Ovary (tissue), 9 donors: ENCODE results near the gene PTPRG. TPM values are rescaled to one million over a fixed set of nuclear protein-coding genes. Genes with fewer than 3 reads are reported as not detected.

Experiments
- DNase-seq, 5 donors: peaks; one replicate each; pipeline ENCODE4 v3.0.0-alpha.2; 2019 to 2020
- H3K27ac ChIP-seq, 2 donors: fragments of 200-600 bp; one replicate each; pipeline versions ENCODE4 v1.5.1 to v1.8.0; 2019 to 2022
- H3K27me3 ChIP-seq: fragments of 200-600 bp; one replicate; pipeline ENCODE4 v1.8.0; 2022
- H3K36me3 ChIP-seq: fragments of 200-600 bp; sonication (generic); one replicate; pipeline ENCODE4 v1.5.1; 2019
- H3K4me1 ChIP-seq: one replicate; pipeline ENCODE4 v1.8.1; 2013; ENCODE audit warnings: mild to moderate bottlenecking, moderate library complexity; ENCODE audit not compliant: insufficient read depth
- H3K4me3 ChIP-seq: fragments of 200-600 bp; sonication (generic); one replicate; pipeline ENCODE4 v1.5.1; 2017
- H3K9me3 ChIP-seq, 2 donors: fragments of 200-600 bp in 1 of 2; sonication (generic) in 1 of 2; one replicate each; pipeline versions ENCODE4 v1.5.1 to v1.8.1; 2013 to 2019; ENCODE audit warnings: mild to moderate bottlenecking in 1 of 2, moderate library complexity in 1 of 2
- CTCF ChIP-seq, 3 donors: fragments of 450-650 bp in 2 of 3; fragments of 200-600 bp in 1 of 3; IDR thresholded peaks; one replicate each; pipeline versions ENCODE4 v1.5.1 to v1.8.0; 2016 to 2022; ENCODE audit warnings: antibody characterized with exemption in 3 of 3, mild to moderate bottlenecking in 1 of 3
- EP300 ChIP-seq: sonication (generic); formaldehyde crosslinking; IDR thresholded peaks from one replicate; pipeline ENCODE4 v1.6.1; 2017; ENCODE audit warnings: antibody characterized with exemption
- POLR2A ChIP-seq: fragments of 450-650 bp; IDR thresholded peaks from one replicate; pipeline ENCODE4 v1.6.1; 2017; ENCODE audit warnings: antibody characterized with exemption, mild to moderate bottlenecking, moderate library complexity
- WGBS, 3 donors: extraction: QIAGEN DNeasy Blood & Tissue Kit in 1 of 3; methylation state at CpG; one replicate each; pipeline versions ENCODE4 v1.1.5 to v1.1.7; 2013 to 2017; 5-methylcytosine and 5-hydroxymethylcytosine counted together
- intact Hi-C, 4 donors: fragments of 100-400 bp; cut with DNase I; formaldehyde crosslinking; loops; one replicate each; pipeline versions ENCODE4 v1.11.0 to v1.15.1; 2022 to 2023
- polyA plus RNA-seq, 2 donors: library from polyadenylated mRNA; stranded (reverse); fragments of 200-250 nt in 1 of 2; fragments of 350-450 nt in 1 of 2; fragmentation: Illumina TruSeq in 1 of 2; extraction: RNeasy Lipid Tissue Mini Kit (QIAGEN cat#74804) in 1 of 2; gene quantifications; one replicate each; pipeline ENCODE4 v1.2.3, GENCODE V29; 2013 to 2014
- total RNA-seq, 7 donors: library from RNA; depleted of rRNA in 2 of 7; stranded (reverse); fragments of >200 nt in 2 of 7; fragmentation: NEBNext Ultra II Directional in 3 of 7; extraction: Animal tissue kit (Norgen Biotek cat#: 25700) in 3 of 7; gene quantifications; one replicate each; pipeline versions ENCODE4 v1.1.0 to v1.2.4, GENCODE V29; 2016 to 2023
- donor health status: DM: no; HTN: no; CAD: no; lungs with moderate emphysema.
- donor health status: DM: no; HTN: no; CAD: no.
- donor health status: Bipolar disorder and iron deficiency.
- donor health status: DM: yes; HTN: yes; CAD: no.
- donor health status: DM: no; HTN: no; CAD: no.
- donor health status: DM: yes; HTN: yes; CAD: no.

Gene PTPRG
- total and polyA plus RNA-seq, 9 donors = 18.2 to 87.9 (median 47.7) TPM

- 73 to 97% (median 94%) methylated on average over 5 of the region's 5 CpGs for WGBS, 3 donors
- Histone ChIP-seq H3K9me3 (no peaks in the 10 kb centered on the region), H3K4me1 (peaks cover 6% of the 10 kb centered on the region), H3K4me3 (no peak overlapping the region), H3K27me3 (no peaks in the 10 kb centered on the region), H3K27ac (no peak overlapping the region), H3K36me3 (no peaks in the 10 kb centered on the region)
- DNase-seq = no peak
- intact Hi-C loops = no loop called here
- no peak for TF ChIP-seq EP300
These were observed 58.7 kb downstream of the PTPRG start for GRCh38 chr3:61620073-61620472.

- no peaks in the 10 kb centered on the region for H3K4me1 ChIP-seq
- no peaks in the 10 kb centered on the region for H3K36me3 ChIP-seq
- DNase-seq = no peak
- H3K4me3 ChIP-seq = no peak overlapping the region
- no peaks in the 10 kb centered on the region for H3K9me3 ChIP-seq
- H3K27me3 ChIP-seq = no peaks in the 10 kb centered on the region
- no peak for TF ChIP-seq CTCF (IDR thresholded peaks at IDR 0.05)
- TF ChIP-seq EP300 = no peak
- TF ChIP-seq POLR2A = no peak
- H3K27ac ChIP-seq = no peak overlapping the region
- intact Hi-C loops = no loop called here
- WGBS, 3 donors = 91 to 98% (median 97%) methylated on average over 2 of the region's 2 CpGs
These were observed 62.9 kb downstream of the PTPRG start for GRCh38 chr3:61624300-61624699.

GRCh38 chr3:61625429-61625828, 64.1 kb downstream of the PTPRG start:
- no peak for DNase-seq
- H3K4me1 ChIP-seq = no peaks in the 10 kb centered on the region
- no peak overlapping the region for H3K4me3 ChIP-seq
- no peaks in the 10 kb centered on the region for H3K9me3 ChIP-seq
- no peak overlapping the region for H3K27ac ChIP-seq
- no peak for TF ChIP-seq EP300
- TF ChIP-seq POLR2A = no peak
- no peak for TF ChIP-seq CTCF (IDR thresholded peaks at IDR 0.05)
- intact Hi-C loops = no loop called here
- 96 to 98% (median 96%) methylated on average over 7 of the region's 7 CpGs for WGBS, 3 donors
- H3K36me3 ChIP-seq = no peaks in the 10 kb centered on the region
- no peaks in the 10 kb centered on the region for H3K27me3 ChIP-seq

- 89 to 97% (median 94%) methylated on average over 6 of the region's 6 CpGs for WGBS, 3 donors
- no peaks in the 10 kb centered on the region for H3K4me1 ChIP-seq
- TF ChIP-seq EP300 (no peak), POLR2A (no peak), CTCF (IDR thresholded peaks at IDR 0.05) (no peak)
- DNase-seq = no peak
- no peak overlapping the region for H3K27ac ChIP-seq
- H3K27me3 ChIP-seq = no peaks in the 10 kb centered on the region
- H3K36me3 ChIP-seq = no peaks in the 10 kb centered on the region
- H3K9me3 ChIP-seq = no peaks in the 10 kb centered on the region
- H3K4me3 ChIP-seq = no peak overlapping the region
- intact Hi-C loops = no loop called here
These were observed 65.1 kb downstream of the PTPRG start for GRCh38 chr3:61626484-61626883.

GRCh38 chr3:61627768-61628185, 66.4 kb downstream of the PTPRG start:
- no peaks in the 10 kb centered on the region for H3K36me3 ChIP-seq
- no peak for TF ChIP-seq EP300
- no peak for TF ChIP-seq POLR2A
- no peak for DNase-seq
- H3K4me3 ChIP-seq = no peak overlapping the region
- H3K9me3 ChIP-seq = no peaks in the 10 kb centered on the region
- H3K4me1 ChIP-seq = no peaks in the 10 kb centered on the region
- 31 to 70% (median 52%) methylated on average over 2 of the region's 2 CpGs for WGBS, 3 donors
- intact Hi-C loops = no loop called here
- H3K27ac ChIP-seq = no peak overlapping the region
- no peaks in the 10 kb centered on the region for H3K27me3 ChIP-seq
